Psoas muscle (tissue), 8 donors: ENCODE results near the gene ARSA. TPM values are rescaled to one million over a fixed set of nuclear protein-coding genes. Genes with fewer than 3 reads are reported as not detected.

Source experiments
- ATAC-seq, 4 donors: fragments of 200-7000 bp; cut with Tn5 transposase; one replicate each; pipeline ENCODE4 v1.9.1; 2020; ENCODE audit warnings: moderate library complexity in 3 of 4, mild to moderate bottlenecking in 2 of 4
- DNase-seq, 2 donors: peaks; one replicate each; pipeline ENCODE4 v3.0.0-alpha.2; 2020
- H3K27ac ChIP-seq: fragments of 200-600 bp; one replicate; pipeline ENCODE4 v1.8.0; 2022
- H3K27me3 ChIP-seq, 3 donors: fragments of 200-600 bp in 1 of 3; one replicate each; pipeline versions ENCODE4 v1.6.1 to v1.8.0; 2013 to 2022; ENCODE audit warnings: low read length in 2 of 3, mild to moderate bottlenecking in 2 of 3, moderate library complexity in 1 of 3; ENCODE audit not compliant: insufficient read depth in 3 of 3
- H3K36me3 ChIP-seq, 2 donors: fragments of 200-600 bp in 1 of 2; one replicate each; pipeline versions ENCODE4 v1.6.1 to v1.8.0; 2013 to 2022; ENCODE audit warnings: low read depth in 1 of 2, mild to moderate bottlenecking in 1 of 2, moderate library complexity in 1 of 2; ENCODE audit not compliant: insufficient read depth in 1 of 2
- H3K4me1 ChIP-seq: fragments of 200-600 bp; one replicate; pipeline ENCODE4 v1.8.0; 2022
- H3K4me3 ChIP-seq: fragments of 200-600 bp; one replicate; pipeline ENCODE4 v1.8.0; 2022; ENCODE audit warnings: mild to moderate bottlenecking
- H3K9me3 ChIP-seq: fragments of 200-600 bp; one replicate; pipeline ENCODE4 v1.8.0; 2022
- WGBS, 3 donors: extraction: QIAGEN DNeasy Blood & Tissue Kit; methylation state at CpG; one replicate each; pipeline versions ENCODE4 v1.1.6 to v1.1.7; 2013; 5-methylcytosine and 5-hydroxymethylcytosine counted together
- intact Hi-C, 2 donors: fragments of 100-400 bp; cut with DNase I; formaldehyde crosslinking; loops; one replicate each; pipeline versions ENCODE4 v1.11.0 to v1.14.2; 2022
- long read RNA-seq, 2 donors: library from polyadenylated mRNA; unstranded; transcript quantifications; one replicate each; pipeline ENCODE4 v2.0.0, GENCODE V29; 2021
- polyA plus RNA-seq, 3 donors: library from polyadenylated mRNA; stranded (reverse); fragments of 200-250 nt; gene quantifications; one replicate each; pipeline ENCODE4 v1.2.3, GENCODE V29; 2013
- total RNA-seq, 4 donors: library from RNA; stranded (reverse); fragmentation: NEBNext Ultra II Directional in 2 of 4; extraction: Animal tissue kit (Norgen Biotek cat#: 25700) in 2 of 4; gene quantifications; one replicate each; pipeline versions ENCODE4 v1.2.1 to v1.2.4, GENCODE V29; 2021 to 2023
- TF ChIP-seq, protein P1 (sequence below): fragments of 200-600 bp; IDR thresholded peaks from one replicate; pipeline ENCODE4 v1.8.0; 2022; ENCODE audit warnings: antibody characterized with exemption
- donor health status: healthy with polysubstance abuse.
- donor health status: DM: no; HTN: no; CAD: no; lungs with moderate emphysema.
- donor health status: Bipolar disorder and iron deficiency.
- donor health status: healthy.
- donor health status: DM: yes; HTN: yes; CAD: no.
- donor health status: DM: no; HTN: no; CAD: no.
- donor health status: DM: no; HTN: no; CAD: no.
- donor health status: DM: yes; HTN: yes; CAD: no.

Gene ARSA
- total RNA-seq = 10 to 100 TPM in 2 of 4 donors, 1 to 10 TPM in 2; 8.8 to 13.6 (median 10.4) TPM
- polyA plus RNA-seq = 10 to 100 TPM in 1 of 3 donors, 1 to 10 TPM in 2; 8.3 to 11.7 (median 9.8) TPM
- long read RNA-seq, donor 1, partial matches to known transcripts = 3 of 11 reads
- long read RNA-seq, donor 1, other reads (novel, unspliced or antisense) = 2 of 11 reads
- long read RNA-seq, donor 2, partial matches to known transcripts = 4 of 14 reads
- long read RNA-seq, donor 2, other reads (novel, unspliced or antisense) = 3 of 14 reads

DNA sequence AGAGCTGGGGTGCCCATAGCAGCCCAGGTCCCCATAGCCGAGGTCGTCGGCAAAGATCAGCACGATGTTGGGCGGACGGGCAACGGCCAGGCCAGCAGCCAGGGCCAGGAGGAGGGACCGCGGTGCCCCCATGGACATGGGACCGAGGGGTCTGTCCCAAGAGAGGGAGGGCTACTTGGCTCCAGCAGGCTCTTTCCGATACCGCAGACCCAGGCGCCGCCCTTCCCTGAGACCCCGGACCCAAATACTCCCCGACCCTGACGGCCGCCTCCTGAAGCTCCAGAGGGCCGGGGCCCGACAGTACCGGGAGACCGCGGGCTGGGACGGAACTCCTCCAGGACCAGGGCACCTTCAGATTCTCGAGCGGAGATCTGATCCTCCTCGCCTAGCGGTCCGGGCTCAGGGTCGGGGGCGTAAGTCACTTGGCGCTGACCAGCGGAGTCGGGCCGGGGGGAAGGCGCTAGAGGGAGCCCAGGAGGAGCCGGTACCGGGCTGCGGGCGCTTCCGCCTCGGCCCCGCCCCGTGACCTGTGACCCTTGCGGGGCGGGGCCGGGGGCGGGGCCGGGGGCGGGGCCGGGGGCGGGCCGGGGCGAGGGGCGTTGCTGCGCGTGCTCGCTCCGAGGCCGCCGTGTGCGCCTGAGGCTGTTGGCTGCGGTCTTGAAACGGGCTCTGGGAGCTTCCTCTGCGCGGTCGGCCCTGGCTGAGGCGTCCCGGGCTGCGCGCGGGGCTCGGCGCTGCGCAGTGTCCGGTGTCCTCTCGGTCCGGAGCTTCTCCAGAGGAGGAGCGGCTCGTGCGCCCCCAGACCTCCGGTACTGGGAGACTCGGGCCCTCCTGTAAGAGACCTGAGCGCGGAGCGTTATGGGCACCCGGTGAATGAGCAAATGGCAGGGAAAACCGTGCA, at the start of gene ARSA:
Gene ARSA (minus strand): TSS at position 511 of the 901 bp plus-strand sequence. CDS start 373 bp downstream, at position 138.
- Histone ChIP-seq H3K4me1 (peaks cover 6% of the 10 kb centered on the region), H3K4me3 (peak within 1 kb of the TSS; percentile 91), H3K27me3 (no peaks in the 10 kb centered on the region), H3K9me3 (no peaks in the 10 kb centered on the region), H3K27ac (peak within 1 kb of the TSS; percentile 80), H3K36me3 (peaks cover 0 to 17% of the 10 kb centered on the region in 2 donors)
- intact Hi-C loops = loop anchor here in 1 of 2 donors (5.0 kb wide), 1 partner anchor 74 kb away; no protein-coding TSS in a partner anchor
- TF ChIP-seq, protein P1, sequence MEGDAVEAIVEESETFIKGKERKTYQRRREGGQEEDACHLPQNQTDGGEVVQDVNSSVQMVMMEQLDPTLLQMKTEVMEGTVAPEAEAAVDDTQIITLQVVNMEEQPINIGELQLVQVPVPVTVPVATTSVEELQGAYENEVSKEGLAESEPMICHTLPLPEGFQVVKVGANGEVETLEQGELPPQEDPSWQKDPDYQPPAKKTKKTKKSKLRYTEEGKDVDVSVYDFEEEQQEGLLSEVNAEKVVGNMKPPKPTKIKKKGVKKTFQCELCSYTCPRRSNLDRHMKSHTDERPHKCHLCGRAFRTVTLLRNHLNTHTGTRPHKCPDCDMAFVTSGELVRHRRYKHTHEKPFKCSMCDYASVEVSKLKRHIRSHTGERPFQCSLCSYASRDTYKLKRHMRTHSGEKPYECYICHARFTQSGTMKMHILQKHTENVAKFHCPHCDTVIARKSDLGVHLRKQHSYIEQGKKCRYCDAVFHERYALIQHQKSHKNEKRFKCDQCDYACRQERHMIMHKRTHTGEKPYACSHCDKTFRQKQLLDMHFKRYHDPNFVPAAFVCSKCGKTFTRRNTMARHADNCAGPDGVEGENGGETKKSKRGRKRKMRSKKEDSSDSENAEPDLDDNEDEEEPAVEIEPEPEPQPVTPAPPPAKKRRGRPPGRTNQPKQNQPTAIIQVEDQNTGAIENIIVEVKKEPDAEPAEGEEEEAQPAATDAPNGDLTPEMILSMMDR = peak; percentile 34
- DNase-seq (peak; percentile 89 to 93), ATAC-seq (peak; percentile 91 to 95 (median 94))
- WGBS, 3 donors = 0 to 3% (median 2%) methylated on average over 49 to 87 of the region's 88 CpGs

- H3K36me3 ChIP-seq = peaks cover 0 to 3% of the 10 kb centered on the region in 2 donors
- WGBS, 3 donors = 60 to 66% (median 62%) methylated on average over 10 of the region's 10 CpGs
- no peaks in the 10 kb centered on the region for H3K9me3 ChIP-seq
- TF ChIP-seq, protein P1 = no peak
- intact Hi-C loops = no loop called here
- DNase-seq = no peak
- ATAC-seq = no peak
- H3K27ac ChIP-seq = no peak overlapping the region
- H3K27me3 ChIP-seq = peaks cover 0 to 36% (median 9%) of the 10 kb centered on the region in 3 donors
- no peaks in the 10 kb centered on the region for H3K4me1 ChIP-seq
- H3K4me3 ChIP-seq = peak overlapping the region; percentile 60
Measured at GRCh38 chr22:50676661-50677492, 48.9 kb upstream of the ARSA start.

- peak overlapping the region; percentile 60 for H3K4me3 ChIP-seq
- DNase-seq (no peak), ATAC-seq (no peak)
- H3K9me3 ChIP-seq = no peaks in the 10 kb centered on the region
- TF ChIP-seq, protein P1 = no peak
- no peak overlapping the region for H3K27ac ChIP-seq
- intact Hi-C loops = no loop called here
- no peaks in the 10 kb centered on the region for H3K4me1 ChIP-seq
- H3K36me3 ChIP-seq = peaks cover 0 to 3% of the 10 kb centered on the region in 2 donors
- 63 to 69% (median 63%) methylated on average over 14 of the region's 14 CpGs for WGBS, 3 donors
- peaks cover 0 to 42% (median 12%) of the 10 kb centered on the region in 3 donors for H3K27me3 ChIP-seq
Measured at GRCh38 chr22:50676180-50676636, 48.3 kb upstream of the ARSA start.

- DNase-seq (no peak), ATAC-seq (no peak)
- Histone ChIP-seq H3K4me3 (peak overlapping the region; percentile 60), H3K36me3 (peaks cover 0 to 3% of the 10 kb centered on the region in 2 donors), H3K9me3 (no peaks in the 10 kb centered on the region), H3K27me3 (peaks cover 0 to 46% (median 12%) of the 10 kb centered on the region in 3 donors), H3K27ac (no peak overlapping the region), H3K4me1 (no peaks in the 10 kb centered on the region)
- 54 to 59% (median 55%) methylated on average over 9 of the region's 9 CpGs for WGBS, 3 donors
- intact Hi-C loops = no loop called here
- TF ChIP-seq, protein P1 = no peak
Measured at GRCh38 chr22:50675553-50676179, 47.7 kb upstream of the ARSA start.
